Measurements from ENCODE around the gene SMARCE1.

The SMARCE1 gene

GRCh38 chr17:40647624-40648383 lies at the start of gene SMARCE1:
SMARCE1 (minus strand) TSS chr17:40647818; CDS start chr17:40645802, 2,016 bp downstream.
- peak; percentile 83 for DNase-seq

DNA sequence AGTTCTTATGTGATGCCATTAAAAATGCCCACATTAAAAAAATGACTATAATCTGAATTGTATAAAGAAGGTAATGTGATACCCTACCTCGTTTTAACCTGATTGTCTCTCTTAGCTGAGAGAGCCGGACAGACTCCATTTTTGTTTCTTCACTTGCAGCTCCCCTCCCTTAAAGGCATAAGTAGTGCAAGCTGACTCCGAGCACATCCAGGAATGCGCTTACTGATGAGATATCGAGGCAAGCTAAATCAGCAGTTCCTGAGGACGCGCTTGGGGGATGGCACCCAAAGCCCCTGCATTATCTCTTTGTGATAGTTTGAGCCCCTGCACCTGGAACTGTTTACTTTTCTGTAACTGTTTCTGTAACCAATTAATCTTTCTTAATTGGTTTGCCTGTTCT lies 49.7 kb upstream of the SMARCE1 start:
- no peak for DNase-seq

DNA sequence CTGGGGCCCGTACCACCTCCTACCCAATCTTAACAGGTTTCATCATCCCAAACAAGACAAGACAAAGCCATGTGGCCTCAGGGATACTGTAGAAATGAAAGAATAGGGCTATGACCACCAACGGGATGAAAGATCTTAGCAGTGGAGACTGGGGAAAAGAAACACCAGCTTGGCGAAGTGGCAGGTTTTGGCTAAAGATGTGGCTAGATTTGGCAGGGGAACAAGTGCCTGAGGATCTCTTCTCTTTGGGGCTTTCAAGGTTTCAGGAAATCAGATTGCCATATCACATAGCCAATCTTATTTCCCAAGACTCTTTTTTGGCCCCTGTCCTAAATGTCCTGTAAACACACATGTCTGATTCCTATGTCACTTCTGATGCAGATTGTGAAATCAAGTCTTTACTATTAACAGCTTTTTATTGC lies 49.0 kb upstream of the SMARCE1 start:
- DNase-seq = no peak

GRCh38 chr17:40695874-40696472 lies 48.4 kb upstream of the SMARCE1 start:
- DNase-seq = no peak

DNA sequence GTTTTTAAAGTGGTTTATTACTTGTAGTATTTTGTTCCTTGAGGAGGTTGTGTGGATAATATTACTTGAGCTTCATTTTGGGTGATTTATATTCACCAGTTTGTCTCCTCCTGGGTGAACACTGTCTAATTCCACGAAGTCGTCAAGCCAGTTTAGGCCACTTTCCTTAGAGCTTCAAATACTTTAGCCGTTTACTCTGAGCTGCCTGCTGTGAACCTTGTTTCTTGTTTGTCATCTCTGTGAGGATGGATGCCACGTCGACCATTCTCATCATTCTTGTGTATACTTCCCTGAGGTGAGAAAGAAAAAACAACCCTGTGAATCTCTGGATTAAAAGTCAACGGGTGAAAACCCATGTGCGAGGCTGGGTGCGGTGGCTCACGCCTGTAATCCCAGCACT lies 47.0 kb upstream of the SMARCE1 start:
- no peak for DNase-seq

- DNase-seq = no peak
These were observed 39.5 kb upstream of the SMARCE1 start for GRCh38 chr17:40687106-40687505.

DNA sequence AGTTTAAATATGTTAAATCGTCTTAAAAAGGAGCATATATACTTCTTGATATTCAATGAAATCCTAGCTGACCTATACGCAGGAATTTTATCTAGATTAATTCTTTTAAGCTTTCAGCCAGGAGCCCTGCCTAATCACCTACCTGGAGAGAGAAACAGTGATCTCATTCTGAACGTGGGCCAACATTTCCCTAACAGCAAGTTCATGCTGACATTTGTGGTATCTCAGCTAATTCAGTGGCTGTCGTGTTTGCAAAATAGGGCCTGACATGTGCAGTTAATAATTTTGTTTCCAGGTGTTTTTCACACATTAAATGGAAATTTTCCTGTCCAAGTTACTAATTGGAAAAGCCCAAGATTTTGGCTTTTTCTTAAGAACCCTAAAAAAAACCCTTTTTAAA lies 38.6 kb upstream of the SMARCE1 start:
- no peak for DNase-seq

GRCh38 chr17:40680998-40681397 lies 33.4 kb upstream of the SMARCE1 start:
- no peak for DNase-seq

DNA sequence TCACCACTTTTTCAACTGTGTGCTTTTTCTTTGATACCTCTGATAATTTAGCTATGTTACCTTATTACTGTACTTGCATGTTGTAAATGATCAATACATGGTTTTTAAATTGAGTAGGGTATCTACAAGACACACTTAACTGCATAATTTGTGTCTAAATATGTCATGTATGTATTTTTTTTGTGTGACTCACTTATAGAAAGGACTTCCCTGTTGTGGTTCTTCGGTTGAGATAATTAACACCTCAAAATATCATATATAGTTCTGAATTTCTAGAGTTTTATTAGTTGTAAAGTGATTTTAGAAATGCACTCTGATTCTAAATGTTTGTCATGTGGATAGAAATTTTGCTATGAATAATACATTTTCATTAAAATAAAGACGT lies 31.9 kb upstream of the SMARCE1 start:
- DNase-seq = no peak

- no peak for DNase-seq
These were observed 31.4 kb upstream of the SMARCE1 start for GRCh38 chr17:40678902-40679522.

DNA sequence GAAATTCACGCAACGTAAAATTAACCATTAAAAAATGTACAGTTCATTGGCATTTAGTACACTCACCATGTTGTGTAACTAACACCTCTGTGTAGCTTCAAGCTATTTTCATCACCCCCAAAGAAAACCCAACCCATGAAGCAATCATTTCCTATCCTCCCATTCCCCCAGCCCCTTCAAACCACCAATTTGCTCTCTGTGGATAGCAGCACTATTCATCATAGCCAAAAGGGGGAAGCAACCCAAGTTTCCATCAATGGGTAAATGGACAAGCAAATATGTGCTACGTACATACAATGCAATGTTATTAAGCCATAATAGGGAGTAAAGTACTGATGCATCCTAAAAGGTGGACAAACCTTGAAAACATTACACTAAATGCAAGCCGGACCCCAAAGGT lies 28.3 kb upstream of the SMARCE1 start:
- no peak for DNase-seq

GRCh38 chr17:40672654-40673053 lies 25.0 kb upstream of the SMARCE1 start:
- no peak for DNase-seq

- DNase-seq = no peak
These were observed 23.7 kb upstream of the SMARCE1 start for GRCh38 chr17:40671282-40671681.

DNA sequence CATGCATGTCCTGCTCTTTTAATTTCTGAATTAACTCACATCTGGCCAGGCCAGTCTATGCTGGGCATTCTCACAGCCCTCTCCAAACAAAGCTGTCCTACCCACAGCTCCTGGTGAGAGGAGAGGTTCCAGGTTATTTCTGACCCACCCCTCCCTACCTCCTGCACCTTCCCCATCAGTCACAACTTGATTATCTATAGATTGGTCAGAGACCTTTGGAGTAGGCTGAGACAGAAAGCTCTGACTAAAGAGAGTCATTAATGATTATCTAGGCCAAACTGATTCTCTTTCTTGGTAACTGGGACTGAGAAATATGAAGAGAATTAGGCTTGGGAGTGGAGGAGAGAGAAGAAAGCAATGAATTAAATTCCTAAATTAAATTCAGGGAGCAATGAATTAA lies 18.7 kb upstream of the SMARCE1 start:
- DNase-seq = no peak

- DNase-seq = no peak
These were observed 17.1 kb upstream of the SMARCE1 start, which contains the start of gene KRT222 for GRCh38 chr17:40664582-40665333. KRT222 (minus strand) TSS chr17:40665177; CDS start chr17:40665099, 78 bp downstream.

DNA sequence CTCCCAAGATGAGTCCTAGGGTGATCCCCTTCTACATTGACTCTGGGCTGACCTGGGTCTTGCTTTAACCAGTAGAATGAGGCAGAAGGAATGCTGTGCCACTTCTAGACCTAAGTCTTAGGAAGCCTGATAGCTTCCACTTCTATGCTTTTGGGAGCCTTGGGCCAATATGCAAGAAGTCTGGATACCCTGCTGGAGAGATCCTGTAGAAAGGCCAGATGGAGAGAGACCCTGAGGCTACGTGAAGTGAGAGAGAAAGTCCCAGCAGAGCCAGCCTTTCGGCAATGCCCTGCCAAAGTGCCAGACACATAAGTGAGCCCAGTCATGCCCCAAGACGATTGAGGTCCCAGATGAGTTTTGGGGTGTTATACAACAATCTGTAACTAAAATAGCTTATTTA lies 15.6 kb upstream of the SMARCE1 start:
- no peak for DNase-seq

GRCh38 chr17:40659911-40660310 lies 12.3 kb upstream of the SMARCE1 start:
- no peak for DNase-seq

DNA sequence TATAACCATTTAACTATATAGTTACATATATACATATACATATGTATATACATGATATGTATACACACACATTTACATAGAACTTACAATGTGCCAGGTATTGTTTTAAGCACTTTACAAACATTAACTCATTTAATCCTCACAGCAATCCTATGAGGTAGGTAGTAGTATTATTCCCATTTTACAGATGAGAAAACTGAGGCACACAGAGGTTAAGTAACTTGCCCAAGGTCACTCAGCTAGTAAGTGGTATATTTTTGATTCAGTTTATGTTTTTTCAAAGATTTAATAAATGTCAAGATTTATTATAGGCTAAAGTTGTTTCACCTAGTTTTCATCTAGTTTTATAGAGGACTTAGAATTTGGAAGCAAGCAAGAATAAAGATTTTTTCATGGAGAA lies 10.8 kb upstream of the SMARCE1 start:
- no peak for DNase-seq

DNA sequence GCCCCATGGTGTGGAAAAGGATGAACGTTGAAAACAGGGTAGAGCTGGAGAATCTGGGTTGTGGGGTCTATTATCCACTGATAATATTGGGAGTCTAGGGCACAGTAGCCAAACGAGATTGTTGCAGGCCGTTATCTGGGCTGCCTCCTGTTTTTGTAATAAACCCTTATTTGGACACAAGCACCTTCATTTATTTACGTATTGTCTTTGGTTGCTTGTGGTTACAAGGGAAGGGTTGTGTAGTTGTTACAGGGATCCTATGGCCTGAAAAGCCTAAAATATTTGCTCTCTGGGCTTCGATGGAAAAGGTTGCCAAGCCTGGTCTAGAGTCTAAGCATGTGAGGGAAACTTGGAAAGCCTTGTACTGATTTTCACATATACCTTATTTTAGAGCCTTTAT lies 4.3 kb upstream of the SMARCE1 start:
- DNase-seq = no peak

DNA sequence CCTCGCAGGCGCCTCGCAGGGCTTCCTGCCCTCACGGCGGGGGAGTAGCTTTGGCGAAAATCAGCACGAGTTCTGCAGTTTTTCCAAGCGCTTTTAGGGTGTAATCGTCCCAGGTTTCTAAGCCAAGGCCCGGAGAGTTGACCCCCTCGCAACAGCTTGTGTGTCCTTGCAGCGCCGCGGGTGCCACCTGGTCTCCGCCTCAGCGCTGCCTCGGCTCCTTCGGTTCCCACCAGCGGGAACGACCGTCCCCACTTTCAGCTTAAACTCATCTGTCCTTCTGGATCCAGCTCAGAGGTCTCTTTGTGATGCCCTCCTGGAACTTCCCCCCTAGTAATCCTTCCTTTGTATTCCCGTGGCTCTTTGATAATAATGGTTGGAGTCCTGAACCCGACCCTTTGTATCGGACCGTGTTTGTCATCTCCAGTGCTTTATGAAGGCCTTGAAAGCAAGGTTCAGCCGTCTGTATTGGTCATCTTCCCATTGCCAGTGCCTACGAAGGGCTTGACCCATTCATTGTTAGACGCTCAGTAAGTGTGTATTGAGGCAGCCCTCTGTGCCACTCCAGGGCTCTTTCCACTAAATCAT lies 858 bp upstream of the SMARCE1 start:
- no peak for DNase-seq

- DNase-seq = no peak
These were observed 611 bp downstream of the SMARCE1 start for GRCh38 chr17:40646791-40647623.

GRCh38 chr17:40645943-40646342 lies 1.7 kb downstream of the SMARCE1 start:
- DNase-seq = no peak
